Hematopoietic multipotent progenitor cell treated with erythropoietin and hydrocortisone succinate and interleukin-3 and kit ligand, for 4 days (in vitro differentiated cells): ENCODE results near the gene PI4KA.
"Not testable (repeated sequence)": the region's sequence is repeated elsewhere in the genome, so short reads cannot be mapped to it uniquely, and the experiment has no call there.

Experiments used
- DNase-seq: peaks from one replicate; pipeline ENCODE4 v3.0.0-alpha.2; 2015

The PI4KA gene

GRCh38 chr22:20687356-20688172, 171.0 kb downstream of the PI4KA start:
- not testable (repeated sequence) for DNase-seq

GRCh38 chr22:20685764-20686163, 172.8 kb downstream of the PI4KA start:
- not testable (repeated sequence) for DNase-seq

GRCh38 chr22:20678792-20679435, 179.7 kb downstream of the PI4KA start:
- not testable (repeated sequence) for DNase-seq

- DNase-seq: no peak
Observed at GRCh38 chr22:20677684-20678242, 180.8 kb downstream of the PI4KA start.

- not testable (repeated sequence) for DNase-seq
Observed at GRCh38 chr22:20675613-20676012, 183.0 kb downstream of the PI4KA start.

GRCh38 chr22:20674998-20675397, 183.6 kb downstream of the PI4KA start:
- DNase-seq: no peak

- no peak for DNase-seq
Observed at GRCh38 chr22:20673295-20674195, 185.1 kb downstream of the PI4KA start.

- DNase-seq: no peak
Observed at GRCh38 chr22:20672732-20673131, 185.9 kb downstream of the PI4KA start.

GRCh38 chr22:20672082-20672424, 186.6 kb downstream of the PI4KA start:
- DNase-seq: no peak

- DNase-seq: no peak
Observed at GRCh38 chr22:20671409-20672081, 187.1 kb downstream of the PI4KA start.

- DNase-seq: not testable (repeated sequence)
Observed at GRCh38 chr22:20670457-20671261, 188.0 kb downstream of the PI4KA start.

GRCh38 chr22:20669884-20670283, 188.7 kb downstream of the PI4KA start:
- DNase-seq: not testable (repeated sequence)

- not testable (repeated sequence) for DNase-seq
Observed at GRCh38 chr22:20669471-20669870, 189.1 kb downstream of the PI4KA start.

GRCh38 chr22:20668769-20669168, 189.8 kb downstream of the PI4KA start:
- not testable (repeated sequence) for DNase-seq

GRCh38 chr22:20668226-20668625, 190.4 kb downstream of the PI4KA start:
- not testable (repeated sequence) for DNase-seq

GRCh38 chr22:20667548-20667947, 191.1 kb downstream of the PI4KA start:
- not testable (repeated sequence) for DNase-seq

GRCh38 chr22:20666560-20666959, 192.1 kb downstream of the PI4KA start:
- no peak for DNase-seq

GRCh38 chr22:20664594-20664959, 194.0 kb downstream of the PI4KA start:
- DNase-seq: no peak

- DNase-seq: no peak
Observed at GRCh38 chr22:20663941-20664593, 194.5 kb downstream of the PI4KA start.

- DNase-seq: no peak
Observed at GRCh38 chr22:20663137-20663828, 195.3 kb downstream of the PI4KA start.
